NCI-H2107 treated with DMSO at 0.1 percent for 48 hours (cell line): ENCODE data around the gene GXYLT2.
A peak's percentile ranks its signal among the peaks of the same experiment; 100 is the strongest.
"Not testable (repeated sequence)": the region's sequence is repeated elsewhere in the genome, so short reads cannot be mapped to it uniquely, and the experiment has no call there.

Source experiments
- DNase-seq: peaks from one replicate; lab custom pipeline; 2025; ENCODE audit not compliant: unreplicated experiment; lab: John Stamatoyannopoulos, UW

Gene GXYLT2

GRCh38 chr3:72972706-72973030 lies 84.8 kb downstream of the GXYLT2 start:
- no peak for DNase-seq

GRCh38 chr3:72973031-72973723 lies 85.3 kb downstream of the GXYLT2 start:
- DNase-seq, result no peak

GRCh38 chr3:72973786-72974185 lies 85.9 kb downstream of the GXYLT2 start:
- no peak for DNase-seq

GRCh38 chr3:72974956-72975355 lies 87.1 kb downstream of the GXYLT2 start:
- no peak for DNase-seq

- no peak for DNase-seq
Measured at GRCh38 chr3:72976281-72976741, 88.5 kb downstream of the GXYLT2 start.

GRCh38 chr3:72977060-72977808 lies 89.4 kb downstream of the GXYLT2 start:
- no peak for DNase-seq

- no peak for DNase-seq
Measured at GRCh38 chr3:72982609-72983366, 94.9 kb downstream of the GXYLT2 start.

GRCh38 chr3:72985576-72985975 lies 97.7 kb downstream of the GXYLT2 start:
- DNase-seq, result no peak

- DNase-seq, result no peak
Measured at GRCh38 chr3:72990701-72991395, 103.0 kb downstream of the GXYLT2 start.

GRCh38 chr3:72991522-72991921 lies 103.7 kb downstream of the GXYLT2 start:
- no peak for DNase-seq

- no peak for DNase-seq
Measured at GRCh38 chr3:72993391-72993790, 105.5 kb downstream of the GXYLT2 start.

GRCh38 chr3:72995337-72995736 lies 107.5 kb downstream of the GXYLT2 start:
- no peak for DNase-seq

- no peak for DNase-seq
Measured at GRCh38 chr3:72996121-72996472, 108.3 kb downstream of the GXYLT2 start.

- peak; percentile 39 for DNase-seq
Measured at GRCh38 chr3:72996473-72997333, 108.9 kb downstream of the GXYLT2 start, which contains the start of gene PPP4R2. TSS of gene PPP4R2 (plus strand) at chr3:72996811. CDS start at chr3:72997038, 227 bp downstream.

- DNase-seq, result no peak
Measured at GRCh38 chr3:72997421-72997961, 109.6 kb downstream of the GXYLT2 start.

- DNase-seq, result no peak
Measured at GRCh38 chr3:72998466-72998865, 110.6 kb downstream of the GXYLT2 start.

GRCh38 chr3:72999951-73000350 lies 112.1 kb downstream of the GXYLT2 start:
- DNase-seq, result no peak

- not testable (repeated sequence) for DNase-seq
Measured at GRCh38 chr3:73003050-73003449, 115.2 kb downstream of the GXYLT2 start.

- no peak for DNase-seq
Measured at GRCh38 chr3:73004316-73004715, 116.5 kb downstream of the GXYLT2 start.
